ENCODE measurements around the gene ITGBL1. TPM values are rescaled to one million over a fixed set of nuclear protein-coding genes. Genes with fewer than 3 reads are reported as not detected.

Gene ITGBL1
- total and polyA plus RNA-seq, 2 donors (not counting 3 experiments of a cell fraction or from before 2014, with no cell fraction given) = 4.6 to 8.8 TPM

DNA sequence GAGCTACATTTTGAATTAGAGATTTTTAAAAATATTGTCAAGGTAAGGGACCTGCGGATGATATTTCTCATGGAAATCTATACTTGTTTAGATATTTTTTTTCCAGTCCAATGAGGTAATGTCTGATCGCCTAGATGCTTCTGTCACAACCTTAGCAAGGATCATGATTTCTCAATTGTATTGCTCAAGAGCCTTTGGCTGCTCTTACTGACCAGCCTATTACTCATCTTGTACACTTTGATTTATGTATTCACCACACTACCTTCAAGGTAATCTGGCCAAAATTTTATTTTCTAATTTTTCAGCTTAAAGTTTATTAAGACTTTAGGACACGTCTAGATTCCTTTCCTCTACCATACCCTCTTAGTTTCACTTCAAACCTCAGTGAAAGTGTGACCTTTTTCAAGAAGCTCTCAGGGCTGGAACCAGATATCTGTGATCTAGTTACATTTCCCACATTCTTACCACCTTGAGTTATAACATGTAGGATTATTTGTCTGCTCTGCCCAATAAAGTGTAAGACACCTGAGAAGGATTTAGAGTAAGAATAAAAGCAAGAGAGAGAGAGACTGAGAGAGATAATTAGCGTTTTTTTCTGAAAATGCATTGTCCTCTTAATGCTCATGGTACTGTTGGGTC lies 197.1 kb downstream of the ITGBL1 start:
- H3K9ac ChIP-seq (replicated peaks; ENCODE audit: extremely low read depth, insufficient read depth, low read length) = no peak overlapping the region
- ChIA-PET POLR2A (no interaction called here), CTCF (interaction anchor here (1.3 to 1.5 kb wide), 3 partner anchors 12 to 18 kb away, joined by 4 to 5 read pairs (median 5); no protein-coding TSS in a partner anchor)
- H4K20me1 ChIP-seq (replicated peaks; ENCODE audit: control insufficient read depth, extremely low read depth, insufficient read depth, low read length) = no peaks in the 10 kb centered on the region
- intact Hi-C loops (cut with micrococcal nuclease) = no loop called here
- H3K4me1 ChIP-seq (ENCODE audit: control insufficient read depth, extremely low read depth, insufficient read depth, low read length) = no peaks in the 10 kb centered on the region
- no TSS peak for BruUV-seq (replicated peaks)
- no peak for TF ChIP-seq EZH2 (IDR thresholded peaks at IDR 0.05; ENCODE audit: borderline replicate concordance, low read depth, low read length, severe bottlenecking)
- TF ChIP-seq JUN (IDR thresholded peaks at IDR 0.05; ENCODE audit: borderline replicate concordance, insufficient read depth, insufficient read length, low read depth) = no peak
- TF ChIP-seq POLR2A (IDR thresholded peaks at IDR 0.05; ENCODE audit: low read depth, low read length) = no peak
- no peak for TF ChIP-seq FOS (IDR thresholded peaks at IDR 0.05; ENCODE audit: borderline replicate concordance, insufficient read depth, low read length)
- TF ChIP-seq, protein P1, sequence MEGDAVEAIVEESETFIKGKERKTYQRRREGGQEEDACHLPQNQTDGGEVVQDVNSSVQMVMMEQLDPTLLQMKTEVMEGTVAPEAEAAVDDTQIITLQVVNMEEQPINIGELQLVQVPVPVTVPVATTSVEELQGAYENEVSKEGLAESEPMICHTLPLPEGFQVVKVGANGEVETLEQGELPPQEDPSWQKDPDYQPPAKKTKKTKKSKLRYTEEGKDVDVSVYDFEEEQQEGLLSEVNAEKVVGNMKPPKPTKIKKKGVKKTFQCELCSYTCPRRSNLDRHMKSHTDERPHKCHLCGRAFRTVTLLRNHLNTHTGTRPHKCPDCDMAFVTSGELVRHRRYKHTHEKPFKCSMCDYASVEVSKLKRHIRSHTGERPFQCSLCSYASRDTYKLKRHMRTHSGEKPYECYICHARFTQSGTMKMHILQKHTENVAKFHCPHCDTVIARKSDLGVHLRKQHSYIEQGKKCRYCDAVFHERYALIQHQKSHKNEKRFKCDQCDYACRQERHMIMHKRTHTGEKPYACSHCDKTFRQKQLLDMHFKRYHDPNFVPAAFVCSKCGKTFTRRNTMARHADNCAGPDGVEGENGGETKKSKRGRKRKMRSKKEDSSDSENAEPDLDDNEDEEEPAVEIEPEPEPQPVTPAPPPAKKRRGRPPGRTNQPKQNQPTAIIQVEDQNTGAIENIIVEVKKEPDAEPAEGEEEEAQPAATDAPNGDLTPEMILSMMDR (IDR thresholded peaks at IDR 0.05; ENCODE audit: extremely low read depth in 1 of 2, insufficient read depth in 1 of 2, low read depth in 1 of 2, low read length in 2 of 2) = no peak
- TF ChIP-seq POLR2AphosphoS5 (IDR thresholded peaks at IDR 0.05; ENCODE audit: insufficient read depth, low read depth, low read length) = no peak
- no peak for TF ChIP-seq MYC (IDR thresholded peaks at IDR 0.05; ENCODE audit: low read depth, low read length)
- TF ChIP-seq, protein P2, sequence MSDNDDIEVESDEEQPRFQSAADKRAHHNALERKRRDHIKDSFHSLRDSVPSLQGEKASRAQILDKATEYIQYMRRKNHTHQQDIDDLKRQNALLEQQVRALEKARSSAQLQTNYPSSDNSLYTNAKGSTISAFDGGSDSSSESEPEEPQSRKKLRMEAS (IDR thresholded peaks at IDR 0.05; ENCODE audit: insufficient read depth, insufficient read length) = no peak
- no peak for TF ChIP-seq GATA2 (IDR thresholded peaks at IDR 0.05; ENCODE audit: insufficient read depth, insufficient read length, low read depth, low read length)
- H3K9me3 ChIP-seq (replicated peaks; ENCODE audit: control insufficient read depth, insufficient read depth, low read length) = no peaks in the 10 kb centered on the region
- dilution Hi-C loops (cut with MboI; ENCODE audit: extremely low pct_ligation_motif_present, low sequenced_read_pairs) = no loop called here
- DNase-seq (ENCODE audit: low read depth, low spot score) = no peak
- H3K27me3 ChIP-seq (ENCODE audit: control insufficient read depth in 2 of 2, insufficient read depth in 2 of 2, low read length in 2 of 2) = no peaks in the 10 kb centered on the region
- H3K27ac ChIP-seq (ENCODE audit: insufficient read depth, low read depth, low read length) = no peak overlapping the region
- H2AFZ ChIP-seq (ENCODE audit: low read depth, low read length) = no peak overlapping the region
- no peaks in the 10 kb centered on the region for H3K9me1 ChIP-seq (replicated peaks; ENCODE audit: control insufficient read depth, extremely low read depth, insufficient read depth, low read length)
- no peaks in the 10 kb centered on the region for H3K79me2 ChIP-seq (ENCODE audit: control insufficient read depth, insufficient read depth, low read length)
- H3K4me3 ChIP-seq (replicated peaks in 1 of 3; ENCODE audit: insufficient read depth in 1 of 3, low read depth in 1 of 3, low read length in 3 of 3) = no peak overlapping the region
- no peak overlapping the region for H3K4me2 ChIP-seq (ENCODE audit: insufficient read depth, low read length)
- no peak for FAIRE-seq
- H3K36me3 ChIP-seq (ENCODE audit: control insufficient read depth in 2 of 2, extremely low read depth in 1 of 2, insufficient read depth in 2 of 2, low read length in 2 of 2) = no peaks in the 10 kb centered on the region

Measured in endothelial cell of umbilical vein (primary cell).